GM12878 (cell line): Measurements from ENCODE around the gene NKG7. TPM values are rescaled to one million over a fixed set of nuclear protein-coding genes. Genes with fewer than 3 reads are reported as not detected.

Experiments
- ATAC-seq: fragments of 200-7000 bp; cut with Tn5 transposase; 3 replicates; pipeline ENCODE4 v1.9.1; 2020; ENCODE audit warnings: mild to moderate bottlenecking, moderate library complexity
- BruUV-seq: library from RNA; stranded (reverse); fragments of 400-500 nt; replicated peaks from 2 replicates; lab custom pipeline; 2021; lab: Mats Ljungman, UMichigan
- CTCF ChIA-PET: fragments of 300-600 bp; sonication (Branson Sonifier 250); formaldehyde crosslinking; extraction: SDS; loops from one replicate; lab custom pipeline; 2021; ENCODE audit warnings: inconsistent platforms; lab: Yijun Ruan, JAX
- POLR2A ChIA-PET: fragments of 350-600 bp; formaldehyde crosslinking; extraction: SDS; loops from one replicate; lab custom pipeline; 2021; ENCODE audit warnings: inconsistent platforms; lab: Charles Lee
- RAD21 ChIA-PET: fragments of 300-600 bp; sonication (Branson Sonifier 250); formaldehyde crosslinking; loops from one replicate; lab custom pipeline; 2023; ENCODE audit warnings: antibody characterized with exemption; ENCODE audit not compliant: unreplicated experiment; lab: Charles Lee
- SMC1A ChIA-PET: fragments of 300-600 bp; sonication (Branson Sonifier 250); formaldehyde crosslinking; loops from one replicate; lab custom pipeline; 2023; ENCODE audit not compliant: unreplicated experiment, uncharacterized antibody; lab: Charles Lee
- DNase-seq: peaks from one replicate; pipeline ENCODE4 v3.0.0-alpha.2; 2011; ENCODE audit warnings: low read depth, low spot score
- FAIRE-seq: peaks from 3 replicates; lab custom pipeline; 2011; peaks lifted over from hg19 to GRCh38; lab: Jason Lieb, UNC
- H2AFZ ChIP-seq: 2 replicates; pipeline ENCODE4 v1.6.0; 2011; ENCODE audit warnings: low read depth, low read length, control low read depth; ENCODE audit not compliant: control insufficient read depth
- H3K27ac ChIP-seq: 2 replicates; pipeline ENCODE4 v1.5.1; 2011; ENCODE audit warnings: control low read depth; ENCODE audit not compliant: control insufficient read depth, insufficient read depth
- H3K27me3 ChIP-seq, 2 experiments: replicated peaks in 1 of 2; 2 replicates each; pipeline versions ENCODE4 v1.6.0 to v1.6.1; 2011; ENCODE audit warnings: low read length in 1 of 2; ENCODE audit not compliant: control insufficient read depth in 2 of 2, insufficient read depth in 2 of 2
- H3K36me3 ChIP-seq, 2 experiments: 2 replicates each; pipeline ENCODE4 v1.5.1; 2011; ENCODE audit warnings: low read length in 1 of 2; ENCODE audit not compliant: control insufficient read depth in 2 of 2, insufficient read depth in 2 of 2
- H3K4me1 ChIP-seq: 2 replicates; pipeline ENCODE4 v1.6.1; 2011; ENCODE audit warnings: mild to moderate bottlenecking, low read length, moderate library complexity, mixed read lengths; ENCODE audit not compliant: control insufficient read depth, insufficient read depth
- H3K4me2 ChIP-seq: 2 replicates; pipeline ENCODE4 v1.6.0; 2011; ENCODE audit warnings: control low read depth; ENCODE audit not compliant: control insufficient read depth, insufficient read depth
- H3K4me3 ChIP-seq: fragments of 200-600 bp; sonication (generic); 2 replicates; pipeline ENCODE4 v1.5.1; 2016
- H3K79me2 ChIP-seq: 2 replicates; pipeline ENCODE4 v1.6.0; 2011; ENCODE audit warnings: low read length; ENCODE audit not compliant: control insufficient read depth, insufficient read depth
- H3K9ac ChIP-seq: 2 replicates; pipeline ENCODE4 v1.8.0; 2011; ENCODE audit warnings: low read length, control low read depth, mixed read lengths; ENCODE audit not compliant: control insufficient read depth, insufficient read depth
- H3K9me3 ChIP-seq: replicated peaks from 3 replicates; pipeline ENCODE4 v1.5.1; 2011; ENCODE audit warnings: mild to moderate bottlenecking, low read length; ENCODE audit not compliant: control insufficient read depth, insufficient read depth
- H4K20me1 ChIP-seq: 2 replicates; pipeline ENCODE4 v1.6.0; 2011; ENCODE audit not compliant: control insufficient read depth, insufficient read depth
- ATF2 ChIP-seq: IDR thresholded peaks from 2 replicates; pipeline ENCODE4 v1.6.1; 2012; ENCODE audit warnings: low read length, inconsistent platforms
- BMI1 ChIP-seq: fragments of 450-650 bp; IDR thresholded peaks from 2 replicates; pipeline ENCODE4 v1.6.1; 2016; ENCODE audit warnings: mild to moderate bottlenecking, moderate library complexity, borderline replicate concordance
- CEBPB ChIP-seq, 2 experiments: fragments of 150-350 bp in 1 of 2; IDR thresholded peaks; 2 replicates each; pipeline ENCODE4 v1.6.1; 2012 to 2014; ENCODE audit warnings: low read depth in 2 of 2, low read length in 2 of 2, borderline replicate concordance in 1 of 2, inconsistent platforms in 1 of 2
- CREB1 ChIP-seq: IDR thresholded peaks from 2 replicates; pipeline ENCODE4 v1.6.1; 2012; ENCODE audit warnings: low read depth, mild to moderate bottlenecking, inconsistent platforms
- E2F8 ChIP-seq: fragments of 450-650 bp; IDR thresholded peaks from 2 replicates; pipeline ENCODE4 v1.6.1; 2018; ENCODE audit warnings: mild to moderate bottlenecking, low read depth, moderate library complexity; ENCODE audit not compliant: partially characterized antibody
- EED ChIP-seq: sonication (generic); IDR thresholded peaks from 2 replicates; pipeline ENCODE4 v1.6.1; 2016; ENCODE audit warnings: antibody characterized with exemption, low read depth
- IRF3 ChIP-seq: fragments of 450-650 bp; IDR thresholded peaks from 2 replicates; pipeline ENCODE4 v1.6.1; 2014; ENCODE audit warnings: mild to moderate bottlenecking
- MTA2 ChIP-seq: fragments of 450-650 bp; IDR thresholded peaks from 2 replicates; pipeline ENCODE4 v1.6.1; 2016; ENCODE audit warnings: low read depth, mild to moderate bottlenecking, moderate library complexity
- MTA3 ChIP-seq: IDR thresholded peaks from 2 replicates; pipeline ENCODE4 v1.6.1; 2012; ENCODE audit warnings: low read length, inconsistent platforms, borderline replicate concordance
- NR2C1 ChIP-seq: fragments of 450-650 bp; IDR thresholded peaks from 2 replicates; pipeline ENCODE4 v1.6.1; 2017; ENCODE audit warnings: antibody characterized with exemption, mild to moderate bottlenecking, moderate library complexity
- NR2C2 ChIP-seq: IDR thresholded peaks from 2 replicates; pipeline ENCODE4 v1.6.1; 2011; ENCODE audit warnings: borderline replicate concordance, low read depth; ENCODE audit not compliant: control insufficient read depth, insufficient read length
- POU2F2 ChIP-seq: IDR thresholded peaks from 3 replicates; pipeline ENCODE4 v1.6.1; 2011; ENCODE audit warnings: low read depth, mild to moderate bottlenecking, low read length, borderline replicate concordance
- RFX5 ChIP-seq: IDR thresholded peaks from 2 replicates; pipeline ENCODE4 v1.6.1; 2011; ENCODE audit warnings: low read depth, low read length, improper control_type of control experiment
- SIN3A ChIP-seq: IDR thresholded peaks from 2 replicates; pipeline ENCODE4 v1.6.1; 2012; ENCODE audit warnings: low read depth, low read length, improper control_type of control experiment
- SKIL ChIP-seq: fragments of 450-650 bp; IDR thresholded peaks from 2 replicates; pipeline ENCODE4 v1.6.1; 2017; ENCODE audit warnings: mild to moderate bottlenecking, low read depth, inconsistent platforms; ENCODE audit not compliant: poor library complexity, severe bottlenecking
- SPI1 ChIP-seq: IDR thresholded peaks from 2 replicates; pipeline ENCODE4 v1.6.1; 2011; ENCODE audit warnings: low read depth, mild to moderate bottlenecking, low read length, moderate library complexity, borderline replicate concordance; ENCODE audit not compliant: insufficient read depth
- STAT3 ChIP-seq: IDR thresholded peaks from 2 replicates; pipeline ENCODE4 v1.6.1; 2011; ENCODE audit warnings: low read depth, low read length, improper control_type of control experiment
- WRNIP1 ChIP-seq: IDR thresholded peaks from 2 replicates; pipeline ENCODE4 v1.6.1; 2011; ENCODE audit warnings: low read depth, low read length, improper control_type of control experiment, borderline replicate concordance
- WGBS: methylation state at CpG from one replicate; pipeline ENCODE4 v1.1.6; 2016; ENCODE audit warnings: low lambda C conversion rate; ENCODE audit not compliant: insufficient replicate concordance, insufficient coverage; ENCODE audit errors: missing lambda C conversion rate; 5-methylcytosine and 5-hydroxymethylcytosine counted together
- in situ Hi-C: fragments of 300-500 bp; cut with MboI; formaldehyde crosslinking; loops from 9 replicates; pipeline ENCODE4 v1.14.3; 2018; ENCODE audit warnings: mixed read lengths
- intact Hi-C: fragments of 100-400 bp; cut with micrococcal nuclease; formaldehyde crosslinking; loops from one replicate; pipeline ENCODE4 v1.14.2; 2022; ENCODE audit not compliant: unreplicated experiment
- polyA plus RNA-seq, 11 experiments: library from polyadenylated mRNA; depleted of rRNA in 4 of 11; unstranded in 6 of 11; stranded (reverse) in 5 of 11; fragments of >200 nt; fragmentation: Nextera tagmentation in 4 of 11; fragmentation: Illumina TruSeq in 1 of 11; extraction: Ambion mirVana in 4 of 11; extraction: Trizol in 1 of 11; gene quantifications; 1 replicate in 1 of 11; 2 replicates in 10 of 11; pipeline versions ENCODE4 v1.2.1 to v1.2.3, GENCODE V29; 2011 to 2016; ENCODE audit warnings: inconsistent platforms in 2 of 11, missing spikeins in 2 of 11, low read depth in 1 of 11
- total RNA-seq, 4 experiments: library from RNA; depleted of rRNA in 3 of 4; stranded (reverse); fragments of >200 nt in 3 of 4; fragmentation: Illumina TruSeq in 1 of 4; extraction: Trizol in 1 of 4; gene quantifications; 2 replicates each; pipeline versions ENCODE4 v1.2.1 to v1.2.3, GENCODE V29; 2013 to 2021

Gene NKG7
- total and polyA plus RNA-seq, 10 of the 15 experiments (the other 5 are each of a cell fraction or from before 2014, with no cell fraction given), result 10.0 to 48.7 (median 22.3) TPM

- no peak overlapping the region for H3K4me2 ChIP-seq
- no peak overlapping the region for H3K27ac ChIP-seq
- SMC1A ChIA-PET, result interaction anchor here (0.5 to 1.0 kb wide), 2 partner anchors 23 to 67 kb away, joined by 3 read pairs; no protein-coding TSS in a partner anchor
- H3K9ac ChIP-seq, result no peak overlapping the region
- H4K20me1 ChIP-seq, result no peaks in the 10 kb centered on the region
- no peak for TF ChIP-seq SPI1
- no peak for TF ChIP-seq SIN3A
- TF ChIP-seq NR2C1, result no peak
- TF ChIP-seq IRF3, result no peak
- TF ChIP-seq MTA2, result no peak
- TF ChIP-seq MTA3, result no peak
- no peak for TF ChIP-seq STAT3
- TF ChIP-seq RFX5, result no peak
- no peak for TF ChIP-seq SKIL
- TF ChIP-seq CEBPB (IDR thresholded peaks at IDR 0.05; ENCODE audit: borderline replicate concordance in 1 of 2, low read depth in 2 of 2, low read length in 2 of 2), result no peak
- no peak for TF ChIP-seq NR2C2
- no peak for TF ChIP-seq ATF2
- TF ChIP-seq EED, result no peak
- no peak for TF ChIP-seq POU2F2
- TF ChIP-seq E2F8, result no peak
- no peak for TF ChIP-seq BMI1
- no peak for TF ChIP-seq CREB1
- TF ChIP-seq WRNIP1, result no peak
- H2AFZ ChIP-seq, result no peak overlapping the region
- POLR2A ChIA-PET, result no interaction called here
- CTCF ChIA-PET, result interaction anchor here (3.7 kb wide), 1 partner anchor 24 kb away, joined by 14 read pairs; no protein-coding TSS in a partner anchor
- no peaks in the 10 kb centered on the region for H3K27me3 ChIP-seq
- no peaks in the 10 kb centered on the region for H3K36me3 ChIP-seq
- WGBS, result 99% methylated on average over 4 of the region's 4 CpGs
- intact Hi-C loops (no loop called here), in situ Hi-C loops (loop anchor here (25.0 kb wide), 1 partner anchor 1033 kb away; the partner anchor contains the start of gene KCNC3)
- ATAC-seq (no peak), DNase-seq (no peak), FAIRE-seq (no peak)
- RAD21 ChIA-PET, result no interaction called here
- no peak overlapping the region for H3K4me3 ChIP-seq
- no peaks in the 10 kb centered on the region for H3K9me3 ChIP-seq
- no TSS peak for BruUV-seq
- H3K4me1 ChIP-seq, result peaks cover 40% of the 10 kb centered on the region
- peaks cover 17% of the 10 kb centered on the region for H3K79me2 ChIP-seq
Measured at GRCh38 chr19:51370230-51370629, 2.2 kb downstream of the NKG7 start.
